Right kidney (tissue), 9 donors: ENCODE results near the gene YBX2.
"Not testable (repeated sequence)": the region's sequence is repeated elsewhere in the genome, so short reads cannot be mapped to it uniquely, and the experiment has no call there.

ENCODE experiments used
- DNase-seq: peaks from one replicate; pipeline ENCODE4 v3.0.0-alpha.2; 2016
- long read RNA-seq, 8 donors: transcript quantifications; one replicate each; lab custom pipeline, GENCODE V29; 2026

Gene YBX2
- long read RNA-seq, donor 1 = 0 reads
- long read RNA-seq, donor 2 = 0 reads
- long read RNA-seq, donor 3, partial matches to known transcripts = 0 of 2 reads
- long read RNA-seq, donor 3, other reads (novel, unspliced or antisense) = 0 of 2 reads
- long read RNA-seq, donor 4, partial matches to known transcripts = 0 of 2 reads
- long read RNA-seq, donor 4, other reads (novel, unspliced or antisense) = 0 of 2 reads
- long read RNA-seq, donor 5, full-length matches to known transcripts = 2 of 2 reads
- long read RNA-seq, donor 5, partial matches to known transcripts = 0 of 2 reads
- long read RNA-seq, donor 5, other reads (novel, unspliced or antisense) = 0 of 2 reads
- long read RNA-seq, donor 6, full-length matches to known transcripts = 1 of 271 reads
- long read RNA-seq, donor 6, partial matches to known transcripts = 270 of 271 reads
- long read RNA-seq, donor 6, other reads (novel, unspliced or antisense) = 0 of 271 reads
- long read RNA-seq, donor 7 = 0 reads
- long read RNA-seq, donor 8, partial matches to known transcripts = 0 of 1 reads
- long read RNA-seq, donor 8, other reads (novel, unspliced or antisense) = 0 of 1 reads

- DNase-seq = peak; percentile 66
These were observed at the start of gene YBX2 for GRCh38 chr17:7294614-7295153. Gene YBX2, minus strand, starts transcription at chr17:7294639. Its CDS starts 139 bp downstream, at chr17:7294500.

- no peak for DNase-seq
These were observed 48.8 kb upstream of the YBX2 start for GRCh38 chr17:7343250-7343649.

- DNase-seq = no peak
These were observed 47.4 kb upstream of the YBX2 start for GRCh38 chr17:7341842-7342241.

- no peak for DNase-seq
These were observed 45.7 kb upstream of the YBX2 start for GRCh38 chr17:7340179-7340578.

GRCh38 chr17:7337600-7337999, 43.2 kb upstream of the YBX2 start:
- not testable (repeated sequence) for DNase-seq

- DNase-seq = no peak
These were observed 42.1 kb upstream of the YBX2 start, which contains the start of gene ACAP1 for GRCh38 chr17:7336240-7337175. Gene ACAP1, plus strand, starts transcription at chr17:7336529. Its CDS starts 206 bp downstream, at chr17:7336735.

GRCh38 chr17:7335765-7336164, 41.3 kb upstream of the YBX2 start:
- not testable (repeated sequence) for DNase-seq

- no peak for DNase-seq
These were observed 40.6 kb upstream of the YBX2 start for GRCh38 chr17:7334938-7335538.

- not testable (repeated sequence) for DNase-seq
These were observed 38.2 kb upstream of the YBX2 start for GRCh38 chr17:7332600-7333069.

GRCh38 chr17:7332111-7332510, 37.7 kb upstream of the YBX2 start:
- DNase-seq = no peak

GRCh38 chr17:7330638-7331015, 36.2 kb upstream of the YBX2 start:
- no peak for DNase-seq

- no peak for DNase-seq
These were observed 35.7 kb upstream of the YBX2 start for GRCh38 chr17:7329997-7330637.

GRCh38 chr17:7329374-7329996, 35.0 kb upstream of the YBX2 start:
- peak; percentile 98 for DNase-seq

GRCh38 chr17:7328840-7329373, 34.5 kb upstream of the YBX2 start, which contains the start of gene NEURL4:
Gene NEURL4, minus strand, starts transcription at chr17:7329335. Its CDS starts 23 bp downstream, at chr17:7329312.
- DNase-seq = peak; percentile 56

GRCh38 chr17:7328009-7328408, 33.6 kb upstream of the YBX2 start:
- no peak for DNase-seq

GRCh38 chr17:7327501-7327900, 33.1 kb upstream of the YBX2 start:
- no peak for DNase-seq

- DNase-seq = no peak
These were observed 32.6 kb upstream of the YBX2 start for GRCh38 chr17:7327056-7327455.

- DNase-seq = no peak
These were observed 31.7 kb upstream of the YBX2 start for GRCh38 chr17:7326186-7326585.

GRCh38 chr17:7325031-7325528, 30.6 kb upstream of the YBX2 start:
- DNase-seq = no peak

GRCh38 chr17:7324438-7324779, 30.0 kb upstream of the YBX2 start:
- no peak for DNase-seq
